Subcutaneous adipose tissue (tissue), 4 donors: ENCODE data around the gene UBE2I. TPM values are rescaled to one million over a fixed set of nuclear protein-coding genes. Genes with fewer than 3 reads are reported as not detected.

Experiments used
- CTCF ChIP-seq: fragments of 450-650 bp; IDR thresholded peaks from one replicate; pipeline ENCODE4 v1.5.1; 2016; ENCODE audit warnings: low read depth, mild to moderate bottlenecking, control low read depth, antibody characterized with exemption, moderate library complexity
- total RNA-seq, 4 donors: library from RNA; depleted of rRNA; stranded (reverse); fragments of >200 nt; gene quantifications; one replicate each; pipeline ENCODE4 v1.1.0, GENCODE V29; 2016

UBE2I gene
- total RNA-seq, 4 donors from 2014 or later, result 41.1 to 102 (median 55.9) TPM

- TF ChIP-seq CTCF, result no peak
Observed at GRCh38 chr16:1310832-1311200, 1.4 kb downstream of the UBE2I start.

GRCh38 chr16:1311212-1311737 lies 1.8 kb downstream of the UBE2I start:
- TF ChIP-seq CTCF, result no peak

- no peak for TF ChIP-seq CTCF
Observed at GRCh38 chr16:1311738-1312466, 2.5 kb downstream of the UBE2I start.

GRCh38 chr16:1312467-1312816 lies 3.0 kb downstream of the UBE2I start:
- no peak for TF ChIP-seq CTCF

GRCh38 chr16:1312903-1313302 lies 3.5 kb downstream of the UBE2I start:
- no peak for TF ChIP-seq CTCF

- no peak for TF ChIP-seq CTCF
Observed at GRCh38 chr16:1313721-1314369, 4.4 kb downstream of the UBE2I start.

GRCh38 chr16:1314399-1315068 lies 5.1 kb downstream of the UBE2I start:
- no peak for TF ChIP-seq CTCF
